Stimulated activated CD8-positive, alpha-beta memory T cell treated with anti-CD3 and anti-CD28 coated beads, Interleukin-7, amount 100 ng/mL, for 4 hours (primary cell): Measurements from ENCODE around the gene PAXX.
A peak's percentile ranks its signal among the peaks of the same experiment; 100 is the strongest.

Experiments used
- DNase-seq, 2 donors: peaks; one replicate each; pipeline ENCODE4 v3.0.0-alpha.2; 2020; ENCODE audit warnings: low read depth in 2 of 2

The PAXX gene

DNA sequence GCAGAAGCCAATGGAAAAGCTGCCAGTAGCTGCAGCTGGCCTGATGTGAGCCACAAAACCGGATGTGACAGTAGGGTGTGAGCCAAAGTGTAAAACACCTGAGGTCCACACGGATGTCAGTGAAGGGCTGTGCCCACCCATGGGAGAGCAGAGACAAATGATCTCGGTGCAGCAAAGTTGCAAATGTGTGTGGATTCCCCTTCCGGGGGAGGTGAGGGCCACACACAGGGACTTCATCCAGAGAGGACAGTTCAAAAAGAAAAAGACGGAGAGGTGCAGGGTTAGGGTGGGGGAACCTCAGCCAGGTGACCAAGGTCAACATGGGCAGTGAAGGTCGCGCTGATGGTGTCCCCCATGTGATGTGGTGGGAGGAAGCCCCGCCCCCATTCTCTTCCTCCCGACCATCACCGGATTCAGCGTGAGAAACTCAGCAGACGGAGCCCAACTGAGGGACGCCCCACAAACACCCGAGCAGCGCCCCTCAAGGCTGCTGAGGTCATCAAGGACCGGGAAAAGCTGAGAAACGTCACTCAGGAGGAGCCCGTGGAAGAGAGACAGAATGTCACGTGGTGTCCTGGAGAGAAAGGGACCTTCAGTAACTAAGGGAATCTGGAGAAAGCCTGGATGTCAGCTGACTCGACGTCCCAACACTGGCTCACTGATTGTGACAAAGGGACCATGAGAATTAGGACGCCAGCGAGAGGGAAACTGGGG is 26.3 kb upstream of the PAXX start:
- no peak for DNase-seq

GRCh38 chr9:136968333-136969127 is 23.7 kb upstream of the PAXX start:
- no peak for DNase-seq

GRCh38 chr9:136969150-136969549 is 23.1 kb upstream of the PAXX start:
- no peak for DNase-seq

DNA sequence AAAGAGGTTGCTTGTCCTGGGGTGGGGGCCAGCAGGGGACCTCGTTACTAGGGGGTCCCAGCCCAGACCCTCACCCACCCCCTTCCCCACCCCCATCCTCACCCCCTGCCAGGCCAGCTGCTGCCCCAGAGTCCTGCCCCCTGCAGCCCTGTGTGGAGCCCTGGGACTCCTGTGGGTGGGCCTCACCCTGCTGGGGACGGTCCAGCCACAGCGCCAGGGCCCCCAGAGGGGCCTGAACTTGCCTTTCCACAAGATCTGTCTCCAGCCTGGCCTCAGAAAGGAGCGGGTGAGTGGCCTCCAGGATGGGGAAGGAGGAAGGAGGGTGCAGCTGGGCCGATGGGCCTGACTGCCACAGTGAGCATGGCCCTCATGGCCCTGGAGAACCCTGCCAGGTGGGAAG is 22.4 kb upstream of the PAXX start:
- no peak for DNase-seq

DNA sequence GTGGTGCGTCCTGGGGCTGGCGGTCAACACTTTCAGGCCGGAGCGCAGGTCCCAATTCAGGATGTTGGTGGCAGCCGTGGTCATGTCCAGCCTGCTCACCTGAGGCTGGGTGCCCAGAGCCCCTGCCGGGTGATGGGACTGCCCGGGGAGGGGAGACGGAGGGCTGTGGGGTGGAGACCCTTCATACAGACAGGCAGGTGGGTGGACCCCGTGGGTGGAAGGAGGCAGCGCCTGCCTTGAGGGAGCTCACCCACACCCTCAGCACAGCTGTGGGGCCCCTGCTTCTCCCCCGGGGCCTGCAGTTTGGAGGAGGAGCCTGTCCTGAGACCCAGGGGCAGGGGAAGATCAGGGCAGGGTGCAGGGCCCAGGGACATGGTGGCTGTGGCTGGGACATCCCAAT is 21.9 kb upstream of the PAXX start:
- DNase-seq = no peak

DNA sequence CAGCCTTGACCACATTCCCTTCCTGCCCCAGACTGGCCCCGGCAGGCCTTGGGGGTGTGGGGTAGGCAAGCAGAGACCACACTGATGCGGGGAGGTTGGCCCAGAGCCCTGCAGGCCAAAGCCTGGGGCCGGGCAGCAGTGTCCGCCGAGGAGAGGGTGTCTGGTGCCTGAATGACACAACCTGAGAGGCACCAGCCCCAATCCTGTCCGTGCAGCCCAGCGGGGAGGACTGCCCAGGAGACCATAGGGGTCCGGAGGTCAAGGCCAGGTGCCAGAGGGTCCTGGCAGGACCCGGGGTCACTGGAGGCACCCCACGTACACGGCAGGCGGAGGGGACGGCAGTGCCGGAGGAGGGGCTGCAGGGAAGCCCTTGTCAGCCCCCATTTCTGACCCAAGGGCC is 20.5 kb upstream of the PAXX start:
- DNase-seq = no peak

DNA sequence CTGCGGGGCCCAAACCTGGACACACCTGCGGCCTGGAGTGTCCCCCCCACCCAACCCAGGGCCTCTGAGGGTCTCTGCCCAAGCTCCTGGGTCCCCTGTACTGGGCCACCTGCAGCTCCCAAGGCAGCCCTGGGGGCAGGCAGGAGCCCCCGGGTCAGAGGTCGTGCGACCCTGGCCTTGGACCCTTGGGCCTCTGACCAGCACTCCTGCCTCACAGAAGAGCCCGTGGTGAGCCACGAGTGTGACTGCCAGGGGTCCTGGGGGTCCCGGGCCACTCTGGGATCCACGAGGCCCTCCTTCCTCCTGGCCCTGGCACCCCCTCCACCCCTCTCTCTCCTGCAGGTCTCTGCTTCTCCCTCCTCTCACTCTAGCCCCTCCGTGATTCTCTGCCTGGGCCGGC is 19.9 kb upstream of the PAXX start:
- DNase-seq = no peak

GRCh38 chr9:136972743-136973142 is 19.5 kb upstream of the PAXX start:
- DNase-seq = no peak

DNA sequence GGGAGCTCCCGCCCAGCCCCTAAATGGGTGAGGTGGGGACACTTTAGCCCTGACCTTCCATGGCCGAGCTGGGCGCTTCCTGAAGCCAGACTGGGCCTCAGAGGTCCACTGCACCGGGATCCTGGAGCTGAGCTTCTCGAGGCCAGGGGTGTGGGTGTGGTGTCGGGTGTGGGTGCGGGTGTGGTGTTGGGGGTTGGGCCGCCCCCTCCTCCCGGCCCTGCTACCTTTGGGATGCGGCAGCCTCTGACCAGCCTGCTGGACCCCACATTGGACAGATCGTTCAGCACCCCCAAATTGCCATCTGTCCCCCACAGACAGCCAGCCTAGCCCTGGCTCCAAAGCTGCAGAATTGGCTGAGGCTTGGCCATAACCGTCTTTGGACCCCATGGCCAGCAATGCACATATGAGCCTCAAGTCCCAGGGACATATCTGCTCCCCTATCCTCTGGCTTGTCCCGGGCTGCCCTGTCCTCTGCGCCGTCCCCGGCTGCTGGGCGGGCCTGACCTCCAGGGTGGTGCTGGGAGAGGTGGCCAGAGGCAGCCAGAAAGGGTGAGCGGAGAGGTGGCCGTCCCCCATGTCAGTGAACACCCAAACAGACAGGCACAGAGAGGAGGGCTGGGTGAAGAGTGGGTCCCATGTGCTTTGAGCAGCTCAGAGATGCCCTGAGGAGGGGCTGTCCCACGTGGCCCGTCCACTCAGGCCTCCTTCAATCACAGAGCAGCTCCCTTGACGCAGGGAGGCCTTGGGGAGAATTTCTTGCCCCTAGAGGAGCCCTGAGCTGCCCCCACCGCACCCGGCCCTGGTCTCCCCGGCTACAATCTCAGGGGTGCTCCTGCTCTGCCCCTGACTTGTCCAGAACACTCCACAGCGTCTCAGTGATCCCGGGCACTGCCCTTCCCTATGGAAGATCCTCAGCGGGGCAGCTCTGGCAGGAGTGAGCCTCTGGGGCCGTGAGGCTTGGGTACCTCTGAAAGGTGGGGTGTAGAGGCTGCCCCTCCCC is 18.3 kb upstream of the PAXX start:
- DNase-seq = no peak

DNA sequence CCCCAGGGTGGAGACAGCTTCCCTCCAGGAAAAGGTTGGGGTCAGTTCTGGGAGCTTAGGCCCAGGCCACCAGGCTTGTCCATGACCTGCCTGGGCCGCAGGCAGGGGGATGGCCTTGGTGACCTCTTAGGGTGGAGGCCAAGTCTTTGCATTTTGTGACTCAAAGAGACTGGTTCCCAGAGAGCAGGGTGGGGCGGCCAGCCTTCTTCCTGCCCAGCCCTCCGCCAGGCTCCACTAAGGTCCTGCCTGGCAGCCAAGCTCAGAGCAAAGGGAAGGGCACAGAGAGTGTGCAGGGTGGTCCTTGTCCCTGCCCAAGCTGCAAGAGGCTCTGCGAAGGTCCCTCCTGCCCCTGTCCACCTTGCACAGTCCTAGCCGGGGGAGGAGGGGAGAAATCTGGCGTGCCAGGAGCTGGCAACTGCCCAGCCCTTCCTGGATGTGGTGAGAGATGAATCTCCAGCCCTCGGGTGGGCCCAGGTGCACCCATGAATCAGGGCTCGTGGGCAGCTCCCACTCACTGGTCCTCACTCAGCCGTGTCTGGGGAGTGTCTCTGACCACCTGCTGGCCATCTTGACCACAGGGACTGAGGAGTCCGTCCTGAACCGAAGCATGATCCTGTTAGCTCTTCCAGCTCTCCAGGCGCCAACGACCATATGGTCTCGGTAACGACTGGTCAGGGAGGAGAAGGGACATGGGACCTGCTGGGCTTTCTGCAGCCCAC is 17.2 kb upstream of the PAXX start:
- DNase-seq = no peak

DNA sequence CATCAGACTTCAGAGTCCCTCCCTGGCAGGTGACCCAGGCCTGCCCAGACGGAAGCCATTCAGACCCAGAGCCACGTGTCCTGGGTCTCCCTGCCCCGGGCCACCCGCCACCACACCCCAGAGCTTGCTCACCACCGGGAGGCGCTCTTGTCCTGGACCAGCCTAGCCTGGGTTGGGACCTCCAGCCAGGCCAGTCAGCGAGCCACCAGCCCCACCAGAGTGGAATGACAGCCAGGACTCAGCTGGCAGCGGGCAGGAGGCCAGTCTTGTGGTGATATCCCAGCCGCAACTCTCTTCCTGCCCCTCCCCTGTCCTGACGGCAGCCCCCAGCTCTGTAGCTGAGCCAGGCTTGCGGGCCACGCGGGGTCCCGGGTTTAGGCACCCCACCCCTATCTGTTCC is 16.6 kb upstream of the PAXX start:
- DNase-seq = no peak

- DNase-seq = no peak
Measured at GRCh38 chr9:136977223-136977622, 15.0 kb upstream of the PAXX start, which contains the start of gene PTGDS. Gene PTGDS, plus strand, starts transcription at chr9:136977504. Its CDS starts 75 bp downstream, at chr9:136977579.

DNA sequence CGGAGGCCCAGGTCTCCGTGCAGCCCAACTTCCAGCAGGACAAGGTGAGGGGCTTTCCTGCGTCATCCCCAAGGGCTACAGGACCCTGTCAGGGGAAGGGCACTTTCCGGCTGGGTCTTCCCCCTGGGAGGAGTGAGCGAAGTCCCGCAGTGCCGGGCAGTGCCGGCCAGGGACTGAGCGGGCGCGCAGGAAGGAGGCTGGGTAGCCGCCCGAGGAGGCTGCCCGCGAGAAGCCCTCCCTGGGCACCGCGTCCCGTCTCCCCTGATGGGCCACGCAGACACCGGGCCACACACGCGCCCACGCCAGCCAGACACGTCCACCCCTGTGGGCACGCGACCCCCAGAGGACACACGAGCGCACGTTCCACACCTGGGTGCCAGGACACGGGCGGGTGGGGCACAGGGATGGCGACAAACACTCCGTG is 14.6 kb upstream of the PAXX start:
- DNase-seq = no peak

GRCh38 chr9:136978073-136978864 is 14.0 kb upstream of the PAXX start:
- DNase-seq = peak; percentile 53 to 64

GRCh38 chr9:136978865-136979544 is 13.2 kb upstream of the PAXX start:
- no peak for DNase-seq

DNA sequence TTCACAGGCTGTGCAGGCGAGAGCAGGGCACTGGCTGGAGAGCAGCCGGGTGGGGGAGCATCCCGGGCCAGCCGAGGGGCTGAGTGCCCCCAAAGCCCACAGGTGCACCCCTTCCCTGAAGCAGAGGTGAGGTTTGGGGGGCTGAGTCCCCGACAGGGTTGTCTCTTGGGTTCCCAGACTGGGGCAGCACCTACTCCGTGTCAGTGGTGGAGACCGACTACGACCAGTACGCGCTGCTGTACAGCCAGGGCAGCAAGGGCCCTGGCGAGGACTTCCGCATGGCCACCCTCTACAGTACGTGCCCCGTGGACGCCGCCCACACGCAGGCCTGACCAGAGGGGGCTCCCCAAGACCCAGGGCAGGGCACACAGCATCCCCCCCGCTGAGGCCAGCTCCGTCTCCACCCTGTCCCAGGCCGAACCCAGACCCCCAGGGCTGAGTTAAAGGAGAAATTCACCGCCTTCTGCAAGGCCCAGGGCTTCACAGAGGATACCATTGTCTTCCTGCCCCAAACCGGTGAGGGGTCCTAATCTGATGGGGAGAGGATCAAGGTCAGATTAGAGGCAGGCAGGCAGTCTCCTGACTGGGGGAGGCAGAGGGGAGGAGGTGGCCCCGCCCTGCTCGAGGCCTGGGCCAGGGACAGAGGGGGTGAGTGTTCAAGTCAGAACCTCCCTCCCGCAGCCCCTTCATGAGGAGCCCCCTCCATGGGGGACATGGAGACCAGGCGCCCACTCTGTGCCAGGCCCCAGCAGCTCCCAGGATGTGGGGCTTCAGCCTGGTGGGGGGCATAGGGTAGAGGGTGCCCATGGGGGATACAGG is 12.2 kb upstream of the PAXX start:
- no peak for DNase-seq

GRCh38 chr9:136980669-136981478 is 11.3 kb upstream of the PAXX start:
- DNase-seq = no peak

- no peak for DNase-seq
Measured at GRCh38 chr9:136981588-136982231, 10.5 kb upstream of the PAXX start.
